A673 (cell line): ENCODE results near the gene KRTAP9-9. TPM values are rescaled to one million over a fixed set of nuclear protein-coding genes. Genes with fewer than 3 reads are reported as not detected.
"Not testable (repeated sequence)": the region's sequence is repeated elsewhere in the genome, so short reads cannot be mapped to it uniquely, and the experiment has no call there.

Experiments used
- BruUV-seq: library from RNA; stranded (reverse); fragments of 400-500 nt; replicated peaks from 2 replicates; lab custom pipeline; 2021; lab: Mats Ljungman, UMichigan
- CTCF ChIA-PET: fragments of 300-600 bp; sonication (Branson Sonifier 250); formaldehyde crosslinking; loops from one replicate; lab custom pipeline; 2022; ENCODE audit warnings: antibody characterized with exemption; lab: Charles Lee
- POLR2A ChIA-PET: fragments of 300-600 bp; sonication (Branson Sonifier 250); formaldehyde crosslinking; loops from one replicate; lab custom pipeline; 2022; ENCODE audit warnings: antibody characterized with exemption; ENCODE audit not compliant: low non-redundant PET; lab: Charles Lee
- DNase-seq: peaks from one replicate; pipeline ENCODE4 v3.0.0-alpha.2; 2015; ENCODE audit warnings: low spot score
- H3K27ac ChIP-seq: fragments of 200-600 bp; sonication (generic); 2 replicates; pipeline ENCODE4 v1.5.1; 2016; ENCODE audit warnings: mixed run types, low read depth, mild to moderate bottlenecking, mixed read lengths, antibody characterized with exemption, low read length; ENCODE audit not compliant: poor library complexity, severe bottlenecking
- H3K27me3 ChIP-seq: fragments of 200-600 bp; sonication (generic); replicated peaks from 2 replicates; pipeline ENCODE4 v1.6.1; 2017; ENCODE audit warnings: mixed run types, low read depth, mild to moderate bottlenecking, mixed read lengths, antibody characterized with exemption, low read length; ENCODE audit not compliant: insufficient read depth, poor library complexity
- H3K36me3 ChIP-seq: fragments of 200-600 bp; sonication (generic); 2 replicates; pipeline ENCODE4 v1.6.1; 2016; ENCODE audit warnings: mixed run types, mild to moderate bottlenecking, mixed read lengths, antibody characterized with exemption, low read length; ENCODE audit not compliant: insufficient read depth, poor library complexity, severe bottlenecking
- H3K4me1 ChIP-seq: fragments of 200-600 bp; sonication (generic); 2 replicates; pipeline ENCODE4 v1.6.1; 2017; ENCODE audit warnings: mixed run types, mild to moderate bottlenecking, mixed read lengths, antibody characterized with exemption, low read length; ENCODE audit not compliant: insufficient read depth, poor library complexity, severe bottlenecking
- H3K4me3 ChIP-seq: fragments of 200-600 bp; sonication (generic); 2 replicates; pipeline ENCODE4 v1.5.1; 2016; ENCODE audit warnings: low read depth, mixed run types, mild to moderate bottlenecking, mixed read lengths, low read length; ENCODE audit not compliant: poor library complexity, severe bottlenecking
- H3K9me3 ChIP-seq: fragments of 200-600 bp; sonication (generic); 2 replicates; pipeline ENCODE4 v1.6.1; 2016; ENCODE audit warnings: mixed run types, low read depth, mild to moderate bottlenecking, mixed read lengths, antibody characterized with exemption, low read length; ENCODE audit not compliant: poor library complexity, severe bottlenecking
- EZH2 ChIP-seq: fragments of 200-600 bp; sonication (generic); IDR thresholded peaks from 2 replicates; pipeline ENCODE4 v1.6.1; 2017; ENCODE audit warnings: borderline replicate concordance, low read depth, mild to moderate bottlenecking, mixed read lengths, antibody characterized with exemption, low read length; ENCODE audit not compliant: poor library complexity, severe bottlenecking
- intact Hi-C: fragments of 100-400 bp; cut with micrococcal nuclease; formaldehyde crosslinking; loops from one replicate; pipeline ENCODE4 v1.10.0; 2022; ENCODE audit not compliant: unreplicated experiment
- total RNA-seq: library from RNA; stranded (reverse); gene quantifications from 2 replicates; pipeline ENCODE4 v1.2.3, GENCODE V29; 2021
- TF ChIP-seq, protein P1 (sequence below): fragments of 300-800, 200-600 bp; sonication (generic); conservative IDR thresholded peaks from 2 replicates; pipeline ENCODE4 v1.5.1; 2017; ENCODE audit warnings: low read depth, mild to moderate bottlenecking, antibody characterized with exemption, low read length, moderate library complexity, mixed read lengths

KRTAP9-9 gene
- total RNA-seq, 1 experiment from 2014 or later = not detected

DNA sequence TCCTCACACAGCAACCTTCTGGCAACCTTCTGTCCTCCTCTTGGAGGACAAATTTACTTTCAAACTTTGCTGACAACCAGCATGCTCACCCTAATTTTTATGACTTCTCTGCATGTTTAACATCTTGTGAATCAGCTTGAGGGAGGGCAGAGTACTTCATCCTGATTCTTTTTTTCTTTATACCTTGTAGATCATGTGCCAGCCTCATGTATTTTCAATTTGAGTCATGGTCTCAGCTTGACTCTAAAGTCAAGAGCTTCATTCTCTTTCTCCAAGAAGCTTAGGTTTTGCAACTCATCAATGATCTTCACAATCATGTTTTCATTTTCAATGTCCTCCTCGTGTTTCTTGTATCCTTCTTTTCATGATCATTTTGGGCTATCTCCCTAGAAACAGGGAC lies 16.7 kb downstream of the KRTAP9-9 start:
- Histone ChIP-seq H3K27ac (no peak overlapping the region), H3K27me3 (no peaks in the 10 kb centered on the region), H3K9me3 (no peaks in the 10 kb centered on the region), H3K36me3 (no peaks in the 10 kb centered on the region), H3K4me3 (no peak overlapping the region), H3K4me1 (no peaks in the 10 kb centered on the region)
- DNase-seq = no peak
- CTCF ChIA-PET = no interaction called here
- TF ChIP-seq EZH2 = no peak
- TF ChIP-seq, protein P1, sequence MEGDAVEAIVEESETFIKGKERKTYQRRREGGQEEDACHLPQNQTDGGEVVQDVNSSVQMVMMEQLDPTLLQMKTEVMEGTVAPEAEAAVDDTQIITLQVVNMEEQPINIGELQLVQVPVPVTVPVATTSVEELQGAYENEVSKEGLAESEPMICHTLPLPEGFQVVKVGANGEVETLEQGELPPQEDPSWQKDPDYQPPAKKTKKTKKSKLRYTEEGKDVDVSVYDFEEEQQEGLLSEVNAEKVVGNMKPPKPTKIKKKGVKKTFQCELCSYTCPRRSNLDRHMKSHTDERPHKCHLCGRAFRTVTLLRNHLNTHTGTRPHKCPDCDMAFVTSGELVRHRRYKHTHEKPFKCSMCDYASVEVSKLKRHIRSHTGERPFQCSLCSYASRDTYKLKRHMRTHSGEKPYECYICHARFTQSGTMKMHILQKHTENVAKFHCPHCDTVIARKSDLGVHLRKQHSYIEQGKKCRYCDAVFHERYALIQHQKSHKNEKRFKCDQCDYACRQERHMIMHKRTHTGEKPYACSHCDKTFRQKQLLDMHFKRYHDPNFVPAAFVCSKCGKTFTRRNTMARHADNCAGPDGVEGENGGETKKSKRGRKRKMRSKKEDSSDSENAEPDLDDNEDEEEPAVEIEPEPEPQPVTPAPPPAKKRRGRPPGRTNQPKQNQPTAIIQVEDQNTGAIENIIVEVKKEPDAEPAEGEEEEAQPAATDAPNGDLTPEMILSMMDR = no peak
- POLR2A ChIA-PET = no interaction called here
- no TSS peak for BruUV-seq
- intact Hi-C loops = no loop called here

DNA sequence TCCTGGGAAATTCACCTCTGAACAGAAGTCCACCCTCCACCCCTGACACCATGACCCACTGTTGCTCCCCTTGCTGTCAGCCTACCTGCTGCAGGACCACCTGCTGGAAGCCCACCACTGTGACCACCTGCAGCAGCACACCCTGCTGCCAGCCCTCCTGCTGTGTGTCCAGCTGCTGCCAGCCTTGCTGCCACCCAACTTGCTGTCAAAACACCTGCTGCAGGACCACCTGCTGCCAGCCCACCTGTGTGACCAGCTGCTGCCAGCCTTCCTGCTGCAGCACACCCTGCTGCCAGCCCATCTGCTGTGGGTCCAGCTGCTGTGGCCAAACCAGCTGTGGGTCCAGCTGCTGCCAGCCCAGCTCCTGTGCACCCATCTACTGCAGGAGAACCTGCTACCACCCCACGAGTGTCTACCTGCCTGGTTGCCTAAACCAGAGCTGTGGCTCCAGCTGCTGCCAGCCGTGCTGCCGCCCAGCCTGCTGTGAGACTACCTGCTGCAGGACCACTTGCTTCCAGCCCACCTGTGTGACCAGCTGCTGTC lies 20.5 kb downstream of the KRTAP9-9 start, which contains the start of gene KRTAP9-7:
TSS of gene KRTAP9-7 (plus strand) at position 51 of the 543 bp plus-strand sequence. CDS start at position 51, 0 bp downstream.
- POLR2A ChIA-PET = not testable (repeated sequence)

DNA sequence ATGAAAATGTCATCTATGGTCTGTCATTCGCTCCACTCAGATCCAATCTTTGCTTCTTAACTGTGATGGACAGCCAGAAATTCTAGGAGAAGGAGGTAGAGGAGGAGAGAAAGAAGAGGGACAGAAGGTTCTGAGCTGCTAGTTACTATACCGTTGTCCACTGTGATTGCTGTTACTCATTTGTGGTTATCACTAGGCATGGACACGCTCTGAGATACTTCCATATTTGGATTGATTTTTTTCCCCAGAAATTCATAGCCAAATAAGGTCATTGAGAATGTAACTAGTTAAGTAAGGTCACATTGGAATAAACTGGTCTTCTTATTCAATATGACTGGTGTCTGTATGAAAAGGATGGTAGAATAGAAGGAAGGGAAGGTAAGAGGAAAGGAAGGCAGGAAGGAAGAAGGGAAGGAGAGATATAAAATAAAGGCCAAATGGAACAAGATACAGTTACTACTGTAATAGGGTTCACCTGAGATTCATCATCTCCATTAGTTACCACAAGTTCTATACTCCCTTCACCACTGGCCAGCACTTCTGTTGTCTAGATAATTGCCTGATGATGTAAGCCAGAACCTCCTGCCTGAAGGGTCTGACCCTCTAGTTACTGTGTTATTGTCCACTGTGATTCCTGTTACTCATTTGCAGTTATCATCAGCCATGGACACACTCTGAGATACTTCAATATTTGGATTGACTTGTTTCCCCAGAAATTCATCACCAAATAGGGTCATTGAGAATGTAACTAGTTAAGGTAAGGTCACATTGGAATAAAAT lies 23.2 kb downstream of the KRTAP9-9 start:
- no peak for DNase-seq
- ChIA-PET POLR2A (no interaction called here), CTCF (no interaction called here)
- H3K27me3 ChIP-seq = no peaks in the 10 kb centered on the region
- no peaks in the 10 kb centered on the region for H3K4me1 ChIP-seq
- no peaks in the 10 kb centered on the region for H3K36me3 ChIP-seq
- no peak overlapping the region for H3K27ac ChIP-seq
- TF ChIP-seq, protein P1 = no peak
- no peaks in the 10 kb centered on the region for H3K9me3 ChIP-seq
- intact Hi-C loops = no loop called here
- H3K4me3 ChIP-seq = no peak overlapping the region
- no TSS peak for BruUV-seq

More for the DNA sequence above, 20.5 kb downstream of the KRTAP9-9 start, which contains the start of gene KRTAP9-7:
- H3K27ac ChIP-seq, H3K36me3 ChIP-seq, DNase-seq, intact Hi-C loops, H3K27me3 ChIP-seq, H3K4me1 ChIP-seq, CTCF ChIA-PET, BruUV-seq, H3K4me3 ChIP-seq, H3K9me3 ChIP-seq: not testable (repeated sequence)
